Activated CD4-positive, alpha-beta memory T cell treated with anti-CD3 and anti-CD28 coated beads for 36 hours (primary cell): ENCODE measurements around the gene DOK3. TPM values are rescaled to one million over a fixed set of nuclear protein-coding genes. Genes with fewer than 3 reads are reported as not detected.

Experiments used
- CTCF ChIA-PET: fragments of 350-600 bp; sonication (Branson Sonifier 250); formaldehyde crosslinking; loops from one replicate; lab custom pipeline; 2021; ENCODE audit warnings: antibody characterized with exemption, inconsistent platforms; lab: Charles Lee
- POLR2A ChIA-PET: fragments of 350-600 bp; sonication (Branson Sonifier 250); formaldehyde crosslinking; loops from one replicate; lab custom pipeline; 2021; ENCODE audit warnings: antibody characterized with exemption; lab: Charles Lee
- DNase-seq: peaks from one replicate; pipeline ENCODE4 v3.0.0-alpha.2; 2020
- H3K27ac Mint-ChIP-seq: one replicate; pipeline ENCODE4 v1.8.0; 2021; ENCODE audit warnings: mixed read lengths
- H3K27me3 Mint-ChIP-seq: one replicate; pipeline ENCODE4 v1.8.0; 2021; ENCODE audit warnings: mixed read lengths
- H3K36me3 Mint-ChIP-seq: one replicate; pipeline ENCODE4 v1.8.0; 2021; ENCODE audit warnings: mixed read lengths
- H3K4me1 Mint-ChIP-seq: one replicate; pipeline ENCODE4 v1.8.0; 2021; ENCODE audit warnings: low read depth, mixed read lengths
- H3K4me3 Mint-ChIP-seq: one replicate; pipeline ENCODE4 v1.8.0; 2021; ENCODE audit warnings: mild to moderate bottlenecking, mixed read lengths
- H3K9me3 Mint-ChIP-seq: one replicate; pipeline ENCODE4 v1.8.0; 2021; ENCODE audit warnings: mixed read lengths
- intact Hi-C: fragments of 100-400 bp; cut with micrococcal nuclease; formaldehyde crosslinking; loops from one replicate; pipeline ENCODE4 v1.15.1; 2023
- total RNA-seq, 2 experiments: library from RNA; stranded (reverse); gene quantifications; one replicate each; pipeline ENCODE4 v1.2.3, GENCODE V29; 2021

The DOK3 gene
- total RNA-seq, 2 experiments from 2014 or later, result 0.52 to 1.3 TPM

GRCh38 chr5:177530638-177531037 lies 21.0 kb upstream of the DOK3 start:
- no peak for DNase-seq
- POLR2A ChIA-PET, result interaction anchor here (0.6 to 1.4 kb wide), 2 partner anchors 15 to 76 kb away, joined by 3 to 4 read pairs; no protein-coding TSS in a partner anchor
- H3K27me3 Mint-ChIP-seq, result no peaks in the 10 kb centered on the region
- no peak overlapping the region for H3K4me3 Mint-ChIP-seq
- H3K4me1 Mint-ChIP-seq, result no peaks in the 10 kb centered on the region
- H3K9me3 Mint-ChIP-seq, result no peaks in the 10 kb centered on the region
- no peak overlapping the region for H3K27ac Mint-ChIP-seq
- intact Hi-C loops, result no loop called here
- peaks cover 13% of the 10 kb centered on the region for H3K36me3 Mint-ChIP-seq
- CTCF ChIA-PET, result no interaction called here

- DNase-seq, result no peak
- Mint-ChIP-seq H3K27me3 (no peaks in the 10 kb centered on the region), H3K27ac (no peak overlapping the region), H3K4me3 (no peak overlapping the region), H3K9me3 (no peaks in the 10 kb centered on the region), H3K4me1 (no peaks in the 10 kb centered on the region), H3K36me3 (peaks cover 12% of the 10 kb centered on the region)
- POLR2A ChIA-PET, result interaction anchor here (1.4 kb wide), 1 partner anchor 14 kb away, joined by 4 read pairs; no protein-coding TSS in a partner anchor
- CTCF ChIA-PET, result no interaction called here
- intact Hi-C loops, result no loop called here
Measured at GRCh38 chr5:177529247-177530203, 19.9 kb upstream of the DOK3 start.

GRCh38 chr5:177528631-177529030 lies 19.0 kb upstream of the DOK3 start:
- DNase-seq, result no peak
- intact Hi-C loops, result no loop called here

DNA sequence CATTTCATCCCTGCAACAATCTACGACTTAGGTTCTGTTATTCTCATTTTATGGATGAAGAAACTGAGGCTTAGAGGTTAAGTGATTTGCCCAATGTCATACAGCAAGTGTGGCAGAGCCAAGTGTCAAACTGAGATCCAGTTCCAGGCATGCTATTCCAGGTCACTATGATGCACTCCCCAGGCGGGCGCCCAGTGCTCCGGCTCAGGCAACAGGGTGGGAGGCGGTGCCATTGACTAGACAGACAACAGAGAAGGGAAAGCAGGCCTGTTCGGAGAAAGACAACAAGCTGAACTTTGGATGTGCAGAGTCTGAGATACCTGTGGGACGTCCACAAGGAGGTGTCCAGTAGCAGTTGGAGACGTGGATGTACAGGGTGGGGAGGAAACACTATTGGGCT lies 18.0 kb upstream of the DOK3 start:
- Mint-ChIP-seq H3K27ac (no peak overlapping the region), H3K9me3 (no peaks in the 10 kb centered on the region), H3K4me1 (no peaks in the 10 kb centered on the region), H3K27me3 (no peaks in the 10 kb centered on the region), H3K36me3 (peaks cover 10% of the 10 kb centered on the region), H3K4me3 (no peak overlapping the region)
- ChIA-PET POLR2A (no interaction called here), CTCF (no interaction called here)
- intact Hi-C loops, result no loop called here
- DNase-seq, result no peak

More at GRCh38 chr5:177528631-177529030, 19.0 kb upstream of the DOK3 start:
- H3K9me3 Mint-ChIP-seq, result no peaks in the 10 kb centered on the region
- POLR2A ChIA-PET, result no interaction called here
- CTCF ChIA-PET, result no interaction called here
- peaks cover 10% of the 10 kb centered on the region for H3K36me3 Mint-ChIP-seq
- H3K27ac Mint-ChIP-seq, result no peak overlapping the region
- H3K4me1 Mint-ChIP-seq, result no peaks in the 10 kb centered on the region
- no peaks in the 10 kb centered on the region for H3K27me3 Mint-ChIP-seq
- H3K4me3 Mint-ChIP-seq, result no peak overlapping the region

GRCh38 chr5:177526791-177527190 lies 17.2 kb upstream of the DOK3 start:
- no peak overlapping the region for H3K4me3 Mint-ChIP-seq
- no peaks in the 10 kb centered on the region for H3K27me3 Mint-ChIP-seq
- no peaks in the 10 kb centered on the region for H3K4me1 Mint-ChIP-seq
- no peak for DNase-seq
- no peak overlapping the region for H3K27ac Mint-ChIP-seq
- peaks cover 7% of the 10 kb centered on the region for H3K36me3 Mint-ChIP-seq
- intact Hi-C loops, result no loop called here
- ChIA-PET POLR2A (interaction anchor here (0.6 kb wide), 1 partner anchor 1148 kb away, joined by 3 read pairs; no protein-coding TSS in a partner anchor), CTCF (no interaction called here)
- H3K9me3 Mint-ChIP-seq, result no peaks in the 10 kb centered on the region

DNA sequence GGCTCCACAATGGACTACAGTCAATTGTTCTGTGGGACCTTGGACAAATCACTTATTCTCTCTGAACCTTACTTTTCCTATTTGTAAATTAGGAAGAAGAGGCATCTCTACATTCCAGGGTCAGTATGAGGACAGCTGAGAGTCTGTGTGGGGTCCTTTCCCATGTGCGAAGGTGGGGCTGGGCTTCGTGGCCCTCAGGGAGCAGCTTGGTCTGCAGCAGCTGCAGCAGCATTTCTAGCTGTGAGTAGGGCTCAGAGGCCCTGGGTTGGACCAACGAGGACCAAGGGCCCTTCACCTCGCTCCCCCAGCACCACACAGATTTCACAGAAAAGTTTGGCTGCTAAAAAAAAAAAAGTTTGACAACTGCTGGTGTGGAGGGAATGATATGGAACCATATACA lies 16.6 kb upstream of the DOK3 start:
- H3K4me3 Mint-ChIP-seq, result no peak overlapping the region
- H3K36me3 Mint-ChIP-seq, result peaks cover 12% of the 10 kb centered on the region
- H3K9me3 Mint-ChIP-seq, result no peaks in the 10 kb centered on the region
- CTCF ChIA-PET, result interaction anchor here (1.1 kb wide), 1 partner anchor 26 kb away, joined by 3 read pairs; no protein-coding TSS in a partner anchor
- DNase-seq, result no peak
- POLR2A ChIA-PET, result interaction anchor here (0.6 kb wide), 1 partner anchor 1147 kb away, joined by 3 read pairs; no protein-coding TSS in a partner anchor
- H3K27me3 Mint-ChIP-seq, result no peaks in the 10 kb centered on the region
- H3K27ac Mint-ChIP-seq, result no peak overlapping the region
- intact Hi-C loops, result no loop called here
- H3K4me1 Mint-ChIP-seq, result peaks cover 5% of the 10 kb centered on the region

- POLR2A ChIA-PET, result no interaction called here
- no peak for DNase-seq
- Mint-ChIP-seq H3K27me3 (no peaks in the 10 kb centered on the region), H3K9me3 (no peaks in the 10 kb centered on the region), H3K4me3 (no peak overlapping the region), H3K36me3 (peaks cover 7% of the 10 kb centered on the region), H3K4me1 (peaks cover 12% of the 10 kb centered on the region), H3K27ac (no peak overlapping the region)
- intact Hi-C loops, result no loop called here
- CTCF ChIA-PET, result interaction anchor here (0.6 to 1.2 kb wide), 4 partner anchors 9 to 65 kb away, joined by 3 to 4 read pairs (median 3); no protein-coding TSS in a partner anchor
Measured at GRCh38 chr5:177524941-177525655, 15.5 kb upstream of the DOK3 start.

- no peak overlapping the region for H3K4me3 Mint-ChIP-seq
- H3K27ac Mint-ChIP-seq, result no peak overlapping the region
- CTCF ChIA-PET, result interaction anchor here (1.1 kb wide), 1 partner anchor 9 kb away, joined by 4 read pairs; no protein-coding TSS in a partner anchor
- DNase-seq, result no peak
- intact Hi-C loops, result no loop called here
- no peaks in the 10 kb centered on the region for H3K27me3 Mint-ChIP-seq
- peaks cover 17% of the 10 kb centered on the region for H3K4me1 Mint-ChIP-seq
- no peaks in the 10 kb centered on the region for H3K9me3 Mint-ChIP-seq
- H3K36me3 Mint-ChIP-seq, result peaks cover 7% of the 10 kb centered on the region
- POLR2A ChIA-PET, result no interaction called here
Measured at GRCh38 chr5:177524539-177524900, 14.9 kb upstream of the DOK3 start.

DNA sequence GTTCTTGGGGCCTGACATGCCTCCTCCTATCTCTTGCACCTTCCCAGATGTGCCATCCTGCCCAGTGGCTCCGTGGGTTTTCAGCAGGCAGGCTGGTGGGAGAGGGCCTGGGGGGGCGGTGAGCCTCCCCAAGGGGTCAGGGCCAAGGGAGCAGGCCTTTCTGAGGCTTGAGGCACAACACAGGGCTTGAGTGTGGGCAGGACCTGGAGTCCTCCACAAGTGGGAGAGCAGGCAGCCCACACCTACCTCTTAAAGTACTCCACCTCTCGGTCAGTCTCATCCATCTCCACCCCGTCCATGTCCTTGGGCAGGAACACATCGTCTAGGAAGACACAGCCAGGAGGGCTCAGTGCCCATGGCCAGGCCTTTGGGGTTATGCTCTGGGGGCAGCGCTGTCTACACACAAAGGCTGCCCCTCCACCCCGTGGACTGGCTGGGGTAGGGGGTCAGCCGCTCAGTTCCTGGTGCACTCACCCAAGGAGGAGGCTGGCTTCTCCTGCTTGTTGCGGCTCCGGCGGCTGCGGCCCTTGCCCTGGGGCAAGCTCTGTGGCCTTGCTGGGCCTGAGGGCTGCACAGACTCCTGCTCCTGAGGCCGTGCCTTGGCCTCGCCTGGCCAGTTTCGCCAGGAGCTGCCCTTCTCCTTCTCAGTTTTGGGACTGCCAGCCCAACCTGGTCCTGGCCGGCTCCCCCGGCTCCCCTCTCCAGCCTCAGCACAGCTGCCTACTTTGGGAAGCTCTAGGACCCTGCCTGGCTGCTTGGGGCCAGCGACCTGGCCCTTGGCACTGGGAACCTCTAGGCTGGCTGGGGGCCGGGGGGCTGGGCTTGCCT lies 14.3 kb upstream of the DOK3 start:
- Mint-ChIP-seq H3K27ac (no peak overlapping the region), H3K9me3 (no peaks in the 10 kb centered on the region), H3K36me3 (peaks cover 7% of the 10 kb centered on the region), H3K4me1 (peaks cover 23% of the 10 kb centered on the region), H3K27me3 (no peaks in the 10 kb centered on the region), H3K4me3 (no peak overlapping the region)
- intact Hi-C loops, result no loop called here
- CTCF ChIA-PET, result no interaction called here
- POLR2A ChIA-PET, result no interaction called here
- DNase-seq, result no peak

DNA sequence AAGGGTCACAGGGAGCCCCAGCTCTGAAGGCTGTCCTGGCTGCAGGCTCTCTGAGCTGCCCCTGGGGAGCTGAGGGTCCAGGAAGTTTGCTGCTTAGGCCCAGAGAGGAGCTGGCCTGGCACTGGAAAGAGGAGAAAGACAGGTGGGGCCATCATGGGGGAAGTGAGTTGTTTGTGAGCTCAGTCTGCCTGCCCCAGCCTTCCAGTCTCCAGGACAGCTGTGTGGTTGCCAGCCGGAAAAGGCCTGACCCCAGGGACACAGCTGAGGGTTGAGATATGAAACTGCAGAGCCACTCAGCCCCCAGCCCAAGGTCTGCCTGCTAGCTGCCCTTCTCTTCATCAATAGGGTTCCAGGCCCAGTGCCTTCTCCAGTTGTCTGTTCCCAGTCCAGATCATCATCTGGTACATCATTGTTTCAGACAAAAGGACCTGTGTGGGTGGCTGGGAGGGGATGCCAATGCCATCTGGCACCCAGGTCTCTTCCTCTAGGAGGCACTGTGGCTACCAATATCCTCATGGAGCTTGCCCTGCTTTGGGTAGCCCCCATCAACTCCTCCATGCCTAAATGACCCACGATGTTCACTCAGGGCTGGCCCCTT lies 11.4 kb upstream of the DOK3 start:
- Mint-ChIP-seq H3K27ac (peak overlapping the region; percentile 57), H3K36me3 (peaks cover 16% of the 10 kb centered on the region), H3K9me3 (no peaks in the 10 kb centered on the region), H3K4me1 (peaks cover 32% of the 10 kb centered on the region), H3K4me3 (no peak overlapping the region), H3K27me3 (no peaks in the 10 kb centered on the region)
- POLR2A ChIA-PET, result no interaction called here
- intact Hi-C loops, result no loop called here
- DNase-seq, result no peak
- CTCF ChIA-PET, result interaction anchor here (1.0 to 1.5 kb wide), 3 partner anchors 20 to 212 kb away, joined by 4 to 5 read pairs (median 4); no protein-coding TSS in a partner anchor

DNA sequence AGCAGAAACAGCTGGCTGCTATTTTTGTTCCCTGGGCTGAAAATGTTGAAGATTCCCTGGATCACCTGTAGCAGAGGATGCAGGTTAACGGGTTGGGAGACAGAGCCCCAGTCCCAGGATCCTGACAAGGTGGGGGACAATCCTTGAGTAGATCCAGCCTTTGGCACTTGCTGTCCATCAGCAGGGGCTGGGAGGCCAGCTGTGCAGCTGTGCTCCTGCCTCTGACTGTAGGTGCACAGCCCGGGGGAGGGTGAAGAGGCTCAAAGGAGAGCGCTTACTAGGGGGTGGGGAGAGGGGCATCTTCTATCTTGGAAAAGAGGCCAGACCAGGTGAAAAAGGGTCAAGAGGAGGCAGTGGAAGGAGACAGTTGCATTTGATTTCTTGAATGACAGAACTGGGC lies 10.6 kb upstream of the DOK3 start:
- intact Hi-C loops, result no loop called here
- Mint-ChIP-seq H3K9me3 (no peaks in the 10 kb centered on the region), H3K36me3 (peaks cover 23% of the 10 kb centered on the region), H3K4me3 (no peak overlapping the region), H3K4me1 (peaks cover 39% of the 10 kb centered on the region), H3K27ac (no peak overlapping the region), H3K27me3 (no peaks in the 10 kb centered on the region)
- POLR2A ChIA-PET, result no interaction called here
- DNase-seq, result no peak
- CTCF ChIA-PET, result no interaction called here
